SK-N-DZ (cell line): ENCODE data around the gene CCDC88C.
A peak's percentile ranks its signal among the peaks of the same experiment; 100 is the strongest.

Source experiments
- DNase-seq: peaks from one replicate; pipeline ENCODE4 v3.0.0-alpha.2; 2015; ENCODE audit warnings: low spot score

Gene CCDC88C

DNA sequence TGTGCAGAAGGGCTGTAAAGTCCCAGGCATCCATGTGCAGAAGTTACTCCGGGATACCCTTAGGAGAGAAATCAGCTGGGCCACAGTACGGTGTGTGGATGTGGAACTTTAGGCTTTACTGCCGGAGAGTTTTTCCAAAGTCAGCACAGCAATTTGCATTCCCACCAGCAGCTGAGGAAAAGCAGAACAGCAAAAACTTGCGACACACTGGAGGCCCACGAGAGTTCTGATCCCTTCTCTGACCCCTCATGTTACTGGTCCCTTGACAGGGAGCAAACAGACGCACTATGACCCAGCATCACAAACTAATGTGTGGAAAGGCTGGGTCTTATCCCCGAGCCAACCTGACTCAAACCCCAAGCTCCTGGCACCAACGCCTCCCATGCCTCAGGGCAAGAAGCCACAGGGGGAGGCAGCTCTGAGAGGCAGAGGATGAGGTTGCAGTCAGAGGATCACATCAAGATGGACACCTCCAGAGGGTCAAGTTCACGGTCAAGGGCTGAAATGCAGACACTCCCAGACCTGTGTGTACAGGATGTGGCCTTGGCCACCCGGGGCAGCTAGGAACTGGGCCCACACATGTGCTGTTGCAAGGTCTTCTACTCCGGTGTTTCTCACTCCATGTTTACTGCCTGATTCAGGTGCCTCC is 38.6 kb downstream of the CCDC88C start:
- DNase-seq = no peak

DNA sequence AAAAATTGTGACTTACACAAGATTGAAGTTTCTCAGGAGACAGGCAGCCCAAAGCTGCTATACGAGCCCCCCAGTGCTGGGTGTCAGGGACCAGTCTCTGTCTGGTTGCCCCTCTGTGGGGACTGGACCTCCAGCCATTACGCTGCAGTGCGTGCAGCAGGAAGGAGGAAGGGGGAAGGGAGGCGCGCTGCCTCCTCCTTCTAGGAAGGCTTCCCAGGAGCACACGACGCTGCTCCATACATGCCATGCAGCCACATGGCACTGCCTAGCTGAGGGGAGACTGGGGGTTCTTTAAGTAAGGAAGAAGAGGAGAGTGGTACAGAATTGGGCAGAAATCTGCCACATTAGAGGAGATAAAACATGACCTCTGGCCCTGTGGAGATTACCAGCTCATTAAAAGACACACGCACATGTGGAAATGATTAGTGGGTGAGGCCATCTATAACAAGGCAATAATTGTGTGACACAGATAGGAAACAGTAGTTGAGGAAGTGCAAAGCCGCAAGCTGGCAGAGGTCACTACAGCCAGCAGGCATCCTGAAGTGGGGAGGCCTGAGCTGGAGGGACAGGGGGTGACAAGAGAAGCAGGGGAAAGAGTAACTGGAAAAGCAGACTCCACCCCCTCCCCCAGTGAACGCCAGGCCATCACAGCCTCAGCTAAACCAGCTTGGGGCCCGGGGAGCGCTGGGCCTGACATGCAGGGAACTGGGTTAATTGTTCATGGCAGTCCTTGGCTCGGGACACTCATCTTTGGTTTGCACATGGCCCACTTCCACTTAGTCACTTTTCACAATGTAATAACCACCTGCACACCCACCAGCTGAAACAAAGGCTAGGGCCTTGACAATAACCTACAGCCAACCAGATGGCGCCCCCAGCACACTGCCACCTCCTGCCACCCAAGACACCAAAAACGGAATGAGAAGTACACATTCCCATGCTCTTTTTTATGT is 39.6 kb downstream of the CCDC88C start:
- peak; percentile 75 for DNase-seq

DNA sequence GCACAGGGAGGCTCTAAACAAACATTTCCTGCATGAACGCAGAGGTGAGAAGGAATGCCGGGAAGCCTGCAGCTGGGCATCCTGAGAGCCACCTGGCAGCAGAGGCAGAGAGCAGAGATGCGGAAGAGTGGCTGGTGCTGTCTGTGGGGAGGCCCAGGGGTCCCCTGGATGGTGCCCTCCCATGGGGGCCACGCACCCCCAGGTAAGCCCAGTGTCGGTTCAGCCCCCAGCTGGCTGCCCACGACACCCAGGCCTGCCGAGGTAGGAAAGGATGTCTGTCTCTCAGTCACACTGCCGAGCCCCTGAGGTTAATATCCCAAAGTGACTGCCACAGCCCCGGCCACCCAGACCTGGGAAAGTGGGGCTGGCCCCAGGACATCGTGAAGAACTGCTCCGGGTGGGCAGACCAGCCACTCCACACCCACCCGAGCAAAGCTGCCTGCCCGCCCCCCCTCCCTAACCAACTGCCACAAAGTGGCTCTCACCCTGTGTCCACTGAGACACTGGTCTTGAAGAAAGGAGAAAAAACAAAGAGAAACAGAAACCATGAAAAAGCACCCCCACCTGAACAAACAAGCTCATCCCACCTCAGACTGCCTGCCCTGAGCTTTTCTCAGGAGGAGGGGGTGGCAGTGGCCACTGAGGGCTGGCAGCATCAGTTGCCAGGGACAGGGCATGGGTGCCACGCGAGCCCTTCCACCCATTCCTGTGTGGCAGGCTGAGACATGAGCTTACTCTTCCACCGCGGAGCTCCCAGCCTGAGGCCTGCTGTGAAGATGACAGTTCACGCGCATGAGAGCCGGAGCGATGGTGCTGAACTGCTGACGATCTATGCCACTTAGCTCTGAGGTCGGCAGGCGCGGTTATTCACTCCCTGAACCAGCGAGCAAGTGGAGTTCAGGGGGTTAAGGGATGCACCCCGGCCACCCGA is 40.8 kb downstream of the CCDC88C start:
- DNase-seq = no peak

DNA sequence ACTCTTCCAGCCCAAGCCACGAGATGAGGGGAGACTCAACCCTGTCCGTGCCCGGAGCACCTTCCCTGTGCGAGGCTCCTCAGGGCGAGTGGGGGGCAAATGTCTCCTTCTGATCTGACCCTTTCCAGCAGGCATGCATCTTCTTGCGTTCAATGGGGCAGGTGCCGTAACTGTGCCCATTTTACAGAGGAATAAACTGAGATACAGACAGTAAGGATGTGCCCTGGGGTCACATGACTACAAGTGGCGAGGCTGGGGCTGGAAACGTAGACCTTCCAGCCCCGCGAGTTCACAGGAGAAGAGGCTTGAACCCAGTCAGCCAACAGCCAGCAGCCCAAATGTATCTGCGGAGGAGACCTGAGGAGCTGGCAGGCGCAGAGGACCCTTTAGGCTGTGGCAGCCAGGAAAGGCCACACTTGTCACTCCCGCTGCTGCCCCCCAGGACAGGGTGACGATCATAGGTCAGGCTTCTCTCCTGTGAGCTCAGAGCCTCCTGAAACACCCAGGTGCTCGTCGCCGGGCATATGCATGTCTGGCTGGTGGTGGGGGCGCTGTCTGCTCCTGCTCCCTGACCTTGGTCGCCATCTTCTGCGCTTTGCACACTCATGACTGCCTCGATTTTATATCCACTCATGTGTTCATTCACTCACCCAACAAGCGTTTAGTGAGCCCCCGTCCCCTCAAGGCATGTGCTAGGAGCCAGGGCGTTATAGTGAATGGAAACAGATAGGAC is 41.7 kb downstream of the CCDC88C start:
- DNase-seq = no peak

DNA sequence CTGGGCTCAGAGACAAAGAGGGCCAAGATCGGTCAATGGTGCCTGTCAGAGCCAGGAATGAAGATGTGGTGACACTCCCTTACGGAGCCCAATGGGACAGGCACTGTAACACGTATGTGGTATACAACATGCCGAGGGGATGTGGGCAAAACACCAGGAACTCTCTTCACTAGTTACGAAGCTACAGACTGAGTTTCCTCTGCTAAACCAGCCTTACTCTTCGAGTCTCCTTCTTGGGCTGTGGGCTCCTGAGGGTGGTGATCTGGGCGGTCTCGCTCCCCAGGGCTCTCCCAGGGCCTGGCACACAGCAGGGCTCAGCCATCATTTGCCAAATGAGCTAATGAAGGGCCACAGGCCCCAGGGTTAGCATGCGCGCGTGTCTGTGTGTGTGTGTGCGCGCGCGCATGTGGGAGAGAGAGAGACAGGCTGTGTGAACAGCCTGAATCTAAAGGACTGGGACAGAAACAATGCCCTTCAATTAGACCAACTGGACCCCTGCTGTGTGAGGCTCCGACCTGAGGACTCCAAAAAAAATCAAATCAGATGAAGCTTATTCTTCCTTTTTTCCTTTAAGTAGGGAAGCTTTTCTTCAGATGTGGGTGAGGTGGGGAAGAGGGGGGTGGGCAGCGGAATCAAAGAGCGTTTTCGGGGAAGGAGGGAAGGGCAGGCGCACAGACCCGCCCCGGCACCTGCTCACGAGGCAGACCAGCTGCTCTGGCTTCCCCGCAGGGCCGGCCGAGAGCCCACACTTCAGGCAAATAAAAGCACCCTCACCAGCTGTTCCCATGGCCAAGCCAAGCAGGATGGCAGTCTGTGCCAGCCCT is 42.5 kb downstream of the CCDC88C start:
- DNase-seq = no peak

DNA sequence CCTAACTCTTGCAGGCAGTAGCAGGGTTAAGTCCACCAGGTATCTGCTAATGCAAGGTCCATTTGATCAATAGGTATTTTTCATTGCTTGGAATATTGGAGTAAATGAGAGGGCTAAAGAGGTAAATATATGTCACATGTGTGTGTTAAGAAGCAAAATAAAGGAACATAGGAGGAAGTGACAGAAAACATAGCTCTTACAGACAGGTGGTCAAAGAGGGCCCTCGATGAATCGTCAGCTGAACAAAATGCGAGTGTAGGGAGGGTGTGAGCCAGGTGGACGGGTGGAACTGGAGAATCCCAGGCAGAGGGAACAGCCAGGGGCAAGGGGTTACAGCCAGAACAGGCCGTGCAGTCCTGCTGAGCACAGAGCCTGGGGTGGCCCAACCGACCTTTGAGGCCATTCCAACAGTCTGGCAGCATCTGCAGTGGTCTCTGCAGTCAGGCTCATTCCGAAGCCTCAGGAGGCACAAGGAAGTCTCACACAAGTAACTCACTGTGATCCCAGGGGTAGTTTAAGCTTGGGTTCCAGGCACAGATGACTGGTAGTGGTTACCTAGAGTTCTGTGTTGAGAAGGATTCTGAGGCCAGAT is 43.2 kb downstream of the CCDC88C start:
- no peak for DNase-seq

DNA sequence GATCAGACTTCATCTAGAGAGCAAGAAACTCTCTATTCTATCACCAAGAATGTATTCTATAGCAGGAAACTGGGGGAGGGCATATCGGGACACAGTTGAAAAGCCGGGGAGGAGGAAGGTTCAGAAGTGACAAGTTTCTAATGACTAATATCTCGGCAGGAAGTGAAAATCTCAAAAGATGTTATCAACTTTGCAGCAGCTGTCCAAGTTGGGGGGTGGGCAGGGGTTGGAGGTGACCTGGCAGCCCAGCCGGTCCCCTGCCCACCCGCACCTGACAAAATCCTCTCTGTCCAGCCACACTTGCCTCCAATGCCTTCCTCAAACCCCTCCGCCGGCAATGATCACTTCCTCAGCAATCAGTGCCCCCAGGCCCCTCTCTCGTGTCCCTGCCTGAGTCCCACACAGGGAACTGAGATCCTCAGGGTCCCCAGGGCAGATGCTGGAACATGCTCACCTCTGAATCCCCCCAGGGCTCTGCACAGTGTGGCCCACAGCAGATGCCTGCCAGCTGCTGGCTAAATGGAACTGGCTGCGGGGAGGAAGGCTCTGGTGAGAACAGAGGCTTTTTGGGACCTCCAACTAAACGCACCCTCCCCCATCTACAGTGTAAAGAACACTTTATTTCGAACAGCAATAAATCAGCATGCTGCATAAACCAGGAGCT is 43.9 kb downstream of the CCDC88C start:
- DNase-seq = no peak

DNA sequence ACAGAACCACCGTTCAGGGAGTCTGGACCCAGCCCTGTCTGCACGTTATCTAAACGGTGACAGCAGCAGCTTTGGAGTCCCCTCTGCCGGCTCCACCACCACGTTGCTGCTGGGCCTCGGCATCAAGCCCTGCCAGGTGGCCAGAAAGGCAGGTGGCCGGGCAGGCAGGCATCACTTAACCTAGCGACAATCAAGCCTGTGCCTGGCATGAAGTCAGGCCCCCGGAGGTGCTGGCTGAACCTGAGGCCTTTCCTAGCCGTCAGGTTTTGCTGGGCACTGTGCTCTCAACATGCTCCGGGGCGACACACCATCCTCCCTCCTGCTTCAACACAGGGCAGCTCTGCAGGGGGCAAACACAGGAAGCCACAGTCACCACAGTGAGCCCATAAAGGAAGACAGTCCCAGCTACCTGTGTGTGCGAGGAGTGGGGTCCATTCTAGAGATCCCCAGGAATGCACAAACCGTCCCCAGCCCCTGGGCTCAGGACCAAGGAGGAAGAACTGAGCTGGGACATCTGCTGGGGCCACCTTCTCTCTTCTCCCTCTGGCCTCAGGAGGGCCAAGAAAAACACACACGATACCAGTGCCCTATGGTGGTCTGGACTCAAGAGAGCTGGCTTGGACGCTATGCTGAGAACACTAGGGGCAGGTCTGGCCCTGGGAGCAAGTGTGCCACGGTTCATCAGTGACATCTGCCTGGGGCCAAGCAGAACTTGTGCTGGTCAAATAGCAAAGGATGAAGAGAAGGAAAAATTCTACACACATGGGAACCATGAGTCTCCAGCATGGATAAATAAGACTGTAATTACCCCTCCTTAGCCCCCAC is 44.7 kb downstream of the CCDC88C start:
- no peak for DNase-seq

DNA sequence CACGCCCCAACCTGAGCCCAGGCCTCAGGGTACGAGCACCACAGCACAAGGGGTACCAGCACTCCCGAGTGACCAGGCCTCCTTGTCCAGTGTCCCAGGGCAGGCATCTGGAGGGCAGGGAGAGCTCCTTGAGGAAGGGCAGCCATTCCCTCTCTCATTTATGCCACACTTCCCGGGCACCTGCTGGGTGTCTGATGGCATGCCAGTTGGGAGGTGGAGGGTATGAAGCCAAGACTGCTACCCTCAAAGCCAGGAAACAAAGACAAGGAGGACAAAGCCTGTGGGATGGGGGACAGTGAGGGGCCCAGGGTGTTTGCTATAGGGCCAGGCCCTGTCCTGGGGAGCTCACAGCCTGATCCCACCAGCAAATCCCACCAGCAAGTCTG is 45.6 kb downstream of the CCDC88C start:
- DNase-seq = no peak

DNA sequence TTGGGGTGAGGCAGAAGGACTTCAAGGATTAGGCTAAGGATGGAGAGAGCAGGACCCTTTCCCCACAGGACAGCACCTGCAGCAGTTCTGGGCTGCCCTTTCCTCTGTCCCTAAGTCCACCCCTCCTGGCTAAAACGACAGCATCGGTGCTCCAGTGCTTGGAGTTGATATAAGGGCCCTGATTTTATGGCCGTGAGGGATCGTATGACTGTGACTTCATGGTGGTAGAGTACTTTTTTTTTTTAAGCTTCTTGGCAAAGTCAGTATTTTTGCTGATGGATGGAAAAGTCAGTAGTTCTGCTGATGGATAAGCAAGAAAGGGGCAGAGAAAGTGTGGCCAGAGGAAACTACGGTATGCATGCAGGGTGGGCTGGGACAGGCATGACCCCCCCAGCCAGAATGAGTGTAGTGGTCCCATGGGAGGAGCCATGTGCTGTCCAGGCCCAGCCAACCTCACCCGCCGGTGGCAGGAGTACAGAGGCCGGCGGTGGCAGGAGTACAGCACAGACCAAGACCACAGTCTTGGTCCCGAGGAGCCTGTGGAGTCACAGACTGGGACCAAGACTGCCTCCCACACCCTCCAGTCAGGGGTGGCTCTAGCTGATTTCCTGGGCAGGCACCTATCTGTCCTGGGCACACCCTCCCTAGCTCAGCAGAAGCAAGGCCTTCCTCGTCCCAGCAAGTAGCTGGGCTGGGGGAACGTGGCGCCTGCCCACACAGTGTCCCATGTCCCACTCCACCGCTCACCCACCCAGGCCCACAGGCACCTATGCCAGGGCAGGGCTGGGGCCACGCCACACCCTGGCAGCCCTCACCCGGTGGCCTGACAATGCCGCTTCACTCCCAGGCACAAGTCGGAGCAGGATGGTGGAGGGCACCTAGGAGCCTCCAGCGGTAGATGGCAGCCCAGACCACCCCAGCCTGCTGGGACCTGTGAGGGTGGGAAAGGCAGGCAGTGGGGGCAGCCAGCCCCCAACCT is 46.3 kb downstream of the CCDC88C start:
- DNase-seq = no peak

DNA sequence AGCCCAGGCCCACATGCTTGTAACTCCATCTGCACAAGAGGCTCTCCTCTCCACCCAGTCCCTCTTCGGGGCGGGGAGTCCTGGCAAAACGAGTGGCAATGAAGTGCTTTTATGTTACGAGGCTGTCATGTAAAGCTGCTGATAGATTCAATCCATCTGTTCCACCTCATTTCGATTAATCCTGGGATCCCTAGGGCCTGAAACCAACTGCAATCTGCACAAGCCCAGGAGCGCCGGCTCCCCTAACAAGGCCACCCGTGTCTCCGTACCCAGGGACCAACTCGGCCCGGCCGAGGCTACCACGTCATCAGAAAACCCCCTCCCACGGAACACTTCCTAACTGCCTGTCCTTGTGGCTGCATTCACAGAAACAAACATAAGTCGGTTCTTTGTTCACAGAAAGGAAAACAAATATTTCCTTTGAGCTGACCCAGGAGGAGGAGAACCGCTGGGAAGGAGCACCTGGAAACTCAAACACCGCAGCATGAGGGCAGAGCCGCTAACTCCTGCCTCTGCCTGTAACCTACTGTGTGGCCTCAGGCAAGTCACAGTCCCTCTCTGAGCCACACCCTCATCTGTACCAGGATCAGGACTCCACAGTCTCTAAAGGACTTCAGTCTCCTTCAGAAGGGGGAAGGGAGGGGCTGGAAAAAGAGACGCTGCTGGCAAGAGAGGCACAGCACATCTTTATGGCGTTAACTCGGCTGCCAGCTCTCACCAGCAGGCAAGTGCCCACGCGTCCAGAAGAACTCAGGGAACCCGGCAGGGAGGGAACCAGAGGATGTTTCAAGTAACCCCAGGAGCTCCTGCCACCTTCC is 47.8 kb downstream of the CCDC88C start:
- no peak for DNase-seq

DNA sequence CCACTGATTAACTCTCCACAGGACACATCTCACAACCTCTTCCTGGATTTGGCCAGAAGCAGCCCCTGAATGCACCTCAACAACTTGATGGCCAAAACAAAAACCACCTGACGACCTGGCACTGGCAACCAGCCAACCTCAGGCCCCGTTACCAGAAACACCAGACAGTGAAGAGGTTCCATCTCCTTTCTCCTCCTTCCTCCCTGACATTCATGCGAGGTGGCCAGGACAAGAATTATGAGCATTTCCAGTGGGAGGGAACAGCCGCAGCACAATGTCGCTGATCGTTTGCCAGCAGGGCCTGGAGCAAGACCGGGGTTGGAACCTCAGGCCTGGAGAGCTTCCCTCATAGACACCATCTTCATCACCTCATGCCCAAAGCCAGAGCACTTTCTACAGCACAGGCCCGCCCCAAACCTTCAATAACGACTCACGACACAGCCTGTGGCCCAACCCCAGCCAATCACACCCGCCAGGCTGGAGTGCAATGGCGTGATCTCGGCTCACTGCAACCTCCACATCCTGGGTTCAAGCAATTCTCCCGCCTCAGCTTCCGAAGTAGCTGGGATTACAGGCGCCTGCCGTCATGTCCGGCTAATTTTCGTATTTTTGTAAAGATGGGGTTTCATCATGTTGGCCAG is 48.7 kb downstream of the CCDC88C start:
- no peak for DNase-seq

DNA sequence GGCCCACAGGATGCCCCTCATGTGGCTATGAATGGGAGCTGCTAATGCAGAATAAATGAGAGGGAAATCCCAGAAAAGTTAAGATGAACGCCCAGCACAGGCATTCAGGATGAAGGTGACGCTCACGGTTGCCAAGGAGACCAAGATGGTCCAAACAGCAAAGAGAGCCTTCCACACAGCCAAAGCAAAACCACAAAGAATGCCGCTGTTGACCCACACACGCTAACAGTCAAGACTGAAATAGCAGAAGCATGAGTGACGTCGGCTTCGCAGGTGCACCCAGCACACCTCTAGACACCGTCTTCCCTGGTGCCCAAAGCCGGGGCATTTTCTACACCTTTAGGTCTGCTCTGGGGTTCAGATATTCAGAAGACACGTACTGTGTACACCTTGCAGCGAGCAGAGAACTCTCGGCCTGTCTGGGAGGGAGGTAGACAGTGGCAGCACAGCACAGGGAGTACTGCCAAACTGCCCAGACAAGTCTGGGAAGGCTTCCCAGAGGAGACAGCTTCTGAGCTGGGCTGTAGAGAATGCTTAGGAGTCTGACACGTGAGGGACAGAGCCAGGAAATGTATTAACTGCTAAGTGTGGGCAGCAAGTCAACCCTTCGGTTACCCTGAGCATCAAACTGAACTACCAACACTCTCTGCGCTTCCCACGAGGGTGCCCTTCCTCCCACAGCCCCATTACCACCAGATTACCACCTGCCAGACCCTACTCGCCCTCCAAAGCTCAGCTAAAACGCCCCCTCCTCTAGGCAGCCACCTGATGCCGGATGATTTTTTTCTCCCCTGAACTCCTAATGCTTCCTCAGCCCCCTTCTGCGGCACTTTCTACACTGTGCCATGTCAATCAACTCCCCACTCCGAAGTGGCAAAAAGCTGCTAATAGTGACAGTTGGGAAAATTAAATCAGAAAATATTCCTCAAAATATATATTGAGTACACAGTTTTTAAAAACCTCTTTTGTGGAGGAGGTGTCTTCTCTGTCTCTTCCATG is 50.1 kb downstream of the CCDC88C start:
- DNase-seq = no peak

DNA sequence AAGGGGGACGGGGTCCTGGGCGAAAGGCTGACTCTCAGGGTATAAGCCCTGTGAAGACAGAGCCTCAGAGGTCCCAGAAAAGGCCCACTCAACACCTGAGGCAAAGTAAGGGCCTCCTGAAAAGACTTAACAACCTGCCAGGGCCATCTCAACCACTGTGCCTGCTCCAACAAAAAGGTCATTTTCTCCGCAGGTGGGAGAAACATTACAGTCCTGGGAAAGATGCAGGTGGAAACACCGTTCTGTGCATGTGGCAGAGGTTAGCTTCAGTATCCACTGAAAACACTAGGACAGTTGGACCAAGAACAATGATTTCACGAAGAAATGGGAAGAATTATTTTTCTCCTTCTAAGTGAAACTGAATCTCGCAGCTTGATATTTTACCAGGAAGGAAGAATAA is 50.9 kb downstream of the CCDC88C start:
- no peak for DNase-seq

DNA sequence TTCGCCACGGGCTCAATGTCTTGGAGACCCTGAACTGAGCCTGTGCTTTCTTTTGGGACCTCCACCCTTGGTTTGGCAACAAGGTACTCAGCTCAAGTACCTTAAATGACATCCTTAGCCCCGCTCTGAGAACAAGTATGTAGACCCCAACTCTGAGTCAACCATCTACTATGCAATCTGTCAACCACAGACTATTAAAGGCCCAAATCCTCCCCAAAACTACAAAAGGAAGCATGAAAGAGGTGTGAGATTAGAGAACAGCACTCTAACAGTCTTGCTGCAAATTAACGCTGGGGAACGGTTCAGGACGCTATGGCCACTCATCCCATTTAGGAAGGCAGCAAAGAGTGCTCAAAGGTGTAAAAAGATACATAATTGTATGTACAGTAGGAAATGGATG is 52.1 kb downstream of the CCDC88C start:
- no peak for DNase-seq
